NT2/D1 (cell line): ENCODE results near the gene LRBA.

Experiments
- SUZ12 ChIP-seq: IDR thresholded peaks from 2 replicates; pipeline ENCODE4 v1.6.1; 2011; ENCODE audit not compliant: insufficient read length, insufficient read depth; ENCODE audit errors: extremely low read depth
- YY1 ChIP-seq: IDR thresholded peaks from 2 replicates; pipeline ENCODE4 v1.6.1; 2011; ENCODE audit not compliant: insufficient read length, insufficient read depth
- ZNF274 ChIP-seq: IDR thresholded peaks from 2 replicates; pipeline ENCODE4 v1.6.1; 2011; ENCODE audit warnings: mild to moderate bottlenecking, low read depth, low read length

DNA sequence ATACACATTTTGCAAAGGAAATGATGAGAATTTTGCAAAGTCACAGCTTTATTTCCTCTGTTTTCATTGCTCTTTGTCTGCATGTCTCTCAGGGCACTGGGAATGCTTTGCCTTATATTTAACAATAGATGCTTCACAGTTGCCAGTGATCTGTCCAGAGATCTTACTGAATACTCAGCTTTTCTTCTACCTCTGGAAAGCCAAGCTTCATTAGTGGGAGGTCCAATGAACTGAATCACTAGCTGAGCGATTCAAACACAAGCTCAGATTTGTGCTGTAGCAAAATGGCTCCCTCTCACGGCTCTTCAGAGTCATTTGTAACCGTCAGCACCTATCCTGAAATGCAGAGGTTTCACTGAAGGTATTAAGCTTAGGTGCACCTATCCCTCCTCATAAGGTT is 797.9 kb downstream of the LRBA start:
- no peak for TF ChIP-seq YY1
- TF ChIP-seq ZNF274: no peak
- TF ChIP-seq SUZ12: no peak
